Esophagus squamous epithelium (tissue), 4 donors: Measurements from ENCODE around the gene GRAPL.
"Not testable (repeated sequence)": the region's sequence is repeated elsewhere in the genome, so short reads cannot be mapped to it uniquely, and the experiment has no call there.

Experiments used
- POLR2A ChIP-seq, 4 donors: fragments of 450-650 bp; IDR thresholded peaks; one replicate each; pipeline ENCODE4 v1.6.1; 2017; ENCODE audit warnings: antibody characterized with exemption in 4 of 4, mild to moderate bottlenecking in 4 of 4, moderate library complexity in 3 of 4
- TF ChIP-seq, protein P1 (sequence below), 6 experiments: fragments of 450-650 bp in 4 of 6; fragments of 200-600 bp in 2 of 6; sonication (generic) in 2 of 6; IDR thresholded peaks; one replicate each; pipeline ENCODE4 v1.5.1; 2016 to 2019; ENCODE audit warnings: antibody characterized with exemption in 6 of 6, mild to moderate bottlenecking in 4 of 6, moderate library complexity in 4 of 6

DNA sequence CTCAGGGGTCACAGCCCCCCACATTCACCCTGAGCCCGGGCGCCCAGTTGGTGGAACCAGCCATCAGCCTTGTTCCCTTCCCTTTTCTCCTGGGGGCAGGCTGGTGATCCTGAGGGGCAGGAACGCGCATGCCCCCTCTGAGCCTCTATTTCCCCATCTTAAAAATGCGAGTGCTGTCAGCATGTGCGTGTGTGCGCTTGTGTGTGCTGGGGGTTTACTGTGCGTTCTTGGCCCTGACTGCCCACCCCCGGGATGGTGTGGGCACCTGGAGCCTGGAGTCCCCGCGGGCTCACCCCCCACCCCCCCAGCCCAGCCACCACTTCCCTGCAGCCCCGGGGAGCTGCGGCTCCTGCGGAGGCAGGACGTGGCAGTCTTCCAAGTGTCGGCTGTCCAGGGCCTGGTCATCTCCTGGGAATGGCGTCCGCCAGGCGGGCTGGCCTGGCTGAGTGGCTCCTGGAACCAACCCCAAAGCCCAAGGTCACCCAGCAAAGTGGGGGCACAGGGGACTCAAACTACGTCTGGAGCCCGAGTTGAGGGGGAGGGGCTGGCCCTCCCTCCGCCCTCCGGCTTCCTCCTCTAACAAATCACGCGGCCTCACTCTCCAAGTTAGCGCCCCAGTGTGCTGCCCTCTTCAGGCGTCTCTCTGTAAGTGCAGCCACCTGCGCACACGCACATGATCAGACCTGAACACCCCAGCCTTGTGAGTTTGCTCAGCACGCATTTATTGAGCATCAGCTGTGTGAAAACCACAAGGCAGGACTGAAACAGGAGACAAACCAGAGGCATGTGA, 14.2 kb downstream of the GRAPL start:
- TF ChIP-seq POLR2A (IDR thresholded peaks at IDR 0.05), result not testable (repeated sequence)
- TF ChIP-seq, protein P1, sequence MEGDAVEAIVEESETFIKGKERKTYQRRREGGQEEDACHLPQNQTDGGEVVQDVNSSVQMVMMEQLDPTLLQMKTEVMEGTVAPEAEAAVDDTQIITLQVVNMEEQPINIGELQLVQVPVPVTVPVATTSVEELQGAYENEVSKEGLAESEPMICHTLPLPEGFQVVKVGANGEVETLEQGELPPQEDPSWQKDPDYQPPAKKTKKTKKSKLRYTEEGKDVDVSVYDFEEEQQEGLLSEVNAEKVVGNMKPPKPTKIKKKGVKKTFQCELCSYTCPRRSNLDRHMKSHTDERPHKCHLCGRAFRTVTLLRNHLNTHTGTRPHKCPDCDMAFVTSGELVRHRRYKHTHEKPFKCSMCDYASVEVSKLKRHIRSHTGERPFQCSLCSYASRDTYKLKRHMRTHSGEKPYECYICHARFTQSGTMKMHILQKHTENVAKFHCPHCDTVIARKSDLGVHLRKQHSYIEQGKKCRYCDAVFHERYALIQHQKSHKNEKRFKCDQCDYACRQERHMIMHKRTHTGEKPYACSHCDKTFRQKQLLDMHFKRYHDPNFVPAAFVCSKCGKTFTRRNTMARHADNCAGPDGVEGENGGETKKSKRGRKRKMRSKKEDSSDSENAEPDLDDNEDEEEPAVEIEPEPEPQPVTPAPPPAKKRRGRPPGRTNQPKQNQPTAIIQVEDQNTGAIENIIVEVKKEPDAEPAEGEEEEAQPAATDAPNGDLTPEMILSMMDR (IDR thresholded peaks at IDR 0.05), result not testable (repeated sequence)
